GM10266 (cell line): Measurements from ENCODE around the gene RALGAPA1.

Source experiments
- DNase-seq: peaks from one replicate; pipeline ENCODE4 v3.0.0; 2012; ENCODE audit errors: extremely low spot score
- TF ChIP-seq, protein P1 (sequence below): IDR thresholded peaks from 2 replicates; pipeline ENCODE4 v1.5.1; 2012; ENCODE audit warnings: mild to moderate bottlenecking, low read depth; ENCODE audit not compliant: control insufficient read depth, insufficient read depth; ENCODE audit errors: missing control alignments

RALGAPA1 gene

DNA sequence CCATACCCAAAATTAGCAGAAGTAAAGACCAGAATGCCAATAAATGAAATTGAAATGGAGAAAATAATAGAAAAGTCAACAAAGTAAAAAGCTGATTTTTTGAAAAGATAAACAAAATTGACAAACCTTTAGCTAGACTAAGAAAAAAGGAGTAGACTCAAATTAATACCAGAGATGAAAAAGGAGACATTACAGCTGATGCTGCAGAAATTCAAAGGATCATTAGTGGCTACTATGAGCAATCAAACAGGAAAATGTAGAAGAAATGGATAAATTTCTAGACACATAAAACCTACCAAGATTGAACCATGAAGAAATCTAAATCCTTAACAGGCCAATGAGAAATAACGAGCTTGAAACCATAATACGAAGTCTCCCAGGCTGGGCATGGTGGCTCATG lies 309.9 kb downstream of the RALGAPA1 start:
- no peak for DNase-seq
- TF ChIP-seq, protein P1, sequence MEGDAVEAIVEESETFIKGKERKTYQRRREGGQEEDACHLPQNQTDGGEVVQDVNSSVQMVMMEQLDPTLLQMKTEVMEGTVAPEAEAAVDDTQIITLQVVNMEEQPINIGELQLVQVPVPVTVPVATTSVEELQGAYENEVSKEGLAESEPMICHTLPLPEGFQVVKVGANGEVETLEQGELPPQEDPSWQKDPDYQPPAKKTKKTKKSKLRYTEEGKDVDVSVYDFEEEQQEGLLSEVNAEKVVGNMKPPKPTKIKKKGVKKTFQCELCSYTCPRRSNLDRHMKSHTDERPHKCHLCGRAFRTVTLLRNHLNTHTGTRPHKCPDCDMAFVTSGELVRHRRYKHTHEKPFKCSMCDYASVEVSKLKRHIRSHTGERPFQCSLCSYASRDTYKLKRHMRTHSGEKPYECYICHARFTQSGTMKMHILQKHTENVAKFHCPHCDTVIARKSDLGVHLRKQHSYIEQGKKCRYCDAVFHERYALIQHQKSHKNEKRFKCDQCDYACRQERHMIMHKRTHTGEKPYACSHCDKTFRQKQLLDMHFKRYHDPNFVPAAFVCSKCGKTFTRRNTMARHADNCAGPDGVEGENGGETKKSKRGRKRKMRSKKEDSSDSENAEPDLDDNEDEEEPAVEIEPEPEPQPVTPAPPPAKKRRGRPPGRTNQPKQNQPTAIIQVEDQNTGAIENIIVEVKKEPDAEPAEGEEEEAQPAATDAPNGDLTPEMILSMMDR = no peak

DNA sequence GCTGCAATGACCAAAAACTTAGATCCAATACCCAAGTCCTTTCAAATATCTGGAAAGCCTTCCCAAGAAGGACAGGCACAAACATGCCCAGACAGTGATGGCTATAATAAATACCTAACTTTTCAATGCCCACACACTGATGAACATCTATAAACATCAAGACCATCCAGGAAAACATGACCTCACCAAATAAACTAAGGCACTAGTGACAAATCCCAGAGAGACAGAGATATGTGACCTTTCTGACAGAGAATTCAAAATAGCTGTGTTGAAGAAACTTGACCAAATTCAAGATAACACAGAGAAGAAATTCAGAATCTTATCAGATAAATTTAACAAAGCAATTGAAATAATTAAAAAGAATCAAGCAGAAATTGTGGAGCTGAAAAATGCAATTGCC lies 313.8 kb downstream of the RALGAPA1 start:
- TF ChIP-seq, protein P1 = no peak
- no peak for DNase-seq

- no peak for DNase-seq
- TF ChIP-seq, protein P1 = no peak
Observed at GRCh38 chr14:35492569-35493014, 316.5 kb downstream of the RALGAPA1 start.
